Retina (tissue), 1 donor: ENCODE results near the gene AKR1C8.

Experiments
- DNase-seq: peaks from one replicate; pipeline ENCODE4 v3.0.0-alpha.2; 2016

The AKR1C8 gene

DNA sequence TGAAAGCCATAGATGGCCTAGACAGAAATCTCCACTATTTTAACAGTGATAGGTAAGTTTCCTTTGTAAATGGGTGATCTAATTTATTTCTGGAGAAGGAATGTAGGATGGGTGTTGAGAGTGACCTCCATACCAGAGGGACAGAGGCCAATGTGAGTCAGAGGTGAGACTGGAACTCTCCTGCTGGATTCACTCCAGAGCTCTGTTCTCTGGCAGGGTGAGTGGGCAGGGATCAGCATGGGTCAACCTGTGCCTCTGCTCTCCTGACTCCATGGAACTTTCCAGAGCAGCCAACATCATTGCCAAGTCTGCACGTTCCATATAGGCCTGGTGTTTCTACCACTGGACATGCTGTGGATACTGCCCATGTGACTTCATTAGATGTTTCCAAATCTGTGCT lies 79.3 kb downstream of the AKR1C8 start:
- DNase-seq, result no peak
